ENCODE results near the gene LIN28B.

The LIN28B gene

GRCh38 chr6:105067329-105067728, 110.4 kb downstream of the LIN28B start:
- no peaks in the 10 kb centered on the region for H3K79me2 ChIP-seq (ENCODE audit: insufficient read depth, low read length)
- no peak for TF ChIP-seq CTCF (IDR thresholded peaks at IDR 0.05; ENCODE audit: borderline replicate concordance, extremely low read depth, low read length, poor library complexity, severe bottlenecking)
- TF ChIP-seq EZH2 (IDR thresholded peaks at IDR 0.05; ENCODE audit: borderline replicate concordance, low read depth, low read length, severe bottlenecking), result no peak

GRCh38 chr6:105068407-105068806, 111.5 kb downstream of the LIN28B start:
- no peaks in the 10 kb centered on the region for H3K27me3 ChIP-seq (ENCODE audit: insufficient read depth, low read length, poor library complexity)
- ATAC-seq (ENCODE audit: insufficient read depth, low read depth) (no peak), DNase-seq (no peak)
- no peaks in the 10 kb centered on the region for H3K36me3 ChIP-seq (ENCODE audit: insufficient read depth, low read length)
- TF ChIP-seq CTCF (IDR thresholded peaks at IDR 0.05; ENCODE audit: borderline replicate concordance, extremely low read depth, low read length, poor library complexity, severe bottlenecking) (no peak), EZH2 (IDR thresholded peaks at IDR 0.05; ENCODE audit: borderline replicate concordance, low read depth, low read length, severe bottlenecking) (no peak)
- H3K9ac ChIP-seq (ENCODE audit: low read depth, low read length), result no peak overlapping the region
- no peaks in the 10 kb centered on the region for H3K4me1 ChIP-seq (ENCODE audit: insufficient read depth, low read length)
- H3K79me2 ChIP-seq (ENCODE audit: insufficient read depth, low read length), result no peaks in the 10 kb centered on the region
- H4K20me1 ChIP-seq (ENCODE audit: insufficient read depth, low read length), result no peaks in the 10 kb centered on the region
- H3K4me3 ChIP-seq (ENCODE audit: low read depth in 1 of 2, low read length in 2 of 2), result no peak overlapping the region
- no peaks in the 10 kb centered on the region for H3K9me3 ChIP-seq (ENCODE audit: insufficient read depth, low read length, severe bottlenecking)
- no peak overlapping the region for H3K27ac ChIP-seq (ENCODE audit: low read length)
- no peak overlapping the region for H3K4me2 ChIP-seq (ENCODE audit: insufficient read depth, low read length)
- H2AFZ ChIP-seq (ENCODE audit: low read depth, low read length), result no peak overlapping the region

More at GRCh38 chr6:105067329-105067728, 110.4 kb downstream of the LIN28B start:
- H3K4me2 ChIP-seq (ENCODE audit: insufficient read depth, low read length), result no peak overlapping the region
- no peaks in the 10 kb centered on the region for H3K36me3 ChIP-seq (ENCODE audit: insufficient read depth, low read length)
- H3K9me3 ChIP-seq (ENCODE audit: insufficient read depth, low read length, severe bottlenecking), result no peaks in the 10 kb centered on the region
- H3K27me3 ChIP-seq (ENCODE audit: insufficient read depth, low read length, poor library complexity), result no peaks in the 10 kb centered on the region
- H3K9ac ChIP-seq (ENCODE audit: low read depth, low read length), result no peak overlapping the region
- H2AFZ ChIP-seq (ENCODE audit: low read depth, low read length), result no peak overlapping the region
- no peak for DNase-seq
- H4K20me1 ChIP-seq (ENCODE audit: insufficient read depth, low read length), result no peaks in the 10 kb centered on the region
- no peaks in the 10 kb centered on the region for H3K4me1 ChIP-seq (ENCODE audit: insufficient read depth, low read length)
- H3K27ac ChIP-seq (ENCODE audit: low read length), result no peak overlapping the region
- no peak for ATAC-seq (ENCODE audit: insufficient read depth, low read depth)
- no peak overlapping the region for H3K4me3 ChIP-seq (ENCODE audit: low read depth in 1 of 2, low read length in 2 of 2)

DNA sequence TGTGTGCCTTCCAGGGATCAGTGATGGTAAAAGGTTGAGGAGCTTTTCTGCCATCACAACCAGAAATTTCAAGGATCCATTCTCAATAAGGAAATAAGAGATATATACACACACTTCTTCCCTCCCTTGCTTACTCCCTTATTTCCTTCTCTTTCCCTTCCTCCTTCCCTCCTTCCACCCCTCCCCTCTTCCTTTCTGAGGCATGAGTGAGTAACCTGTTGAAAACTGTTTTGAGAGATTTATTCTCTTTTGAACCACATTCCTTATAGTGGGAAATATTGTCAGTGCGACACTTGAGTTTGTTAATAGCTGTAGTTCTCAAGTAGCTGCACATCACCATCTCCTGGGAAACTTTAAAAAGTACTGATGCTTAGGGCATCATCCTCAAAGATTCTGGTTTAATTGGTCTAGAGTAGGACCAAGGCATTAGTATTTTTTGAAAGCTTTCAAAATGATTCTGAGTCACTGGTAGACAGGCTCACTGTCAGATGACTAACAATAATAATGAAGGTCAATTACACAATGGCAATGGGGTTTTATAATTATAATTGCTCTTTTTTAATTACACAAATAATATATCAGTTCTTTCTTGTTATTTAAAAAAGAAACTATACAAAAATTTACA, 113.0 kb downstream of the LIN28B start:
- no peak for ATAC-seq (ENCODE audit: insufficient read depth, low read depth)

More for the DNA sequence above, 113.0 kb downstream of the LIN28B start:
- Histone ChIP-seq H3K4me1 (ENCODE audit: insufficient read depth, low read length) (no peaks in the 10 kb centered on the region), H2AFZ (ENCODE audit: low read depth, low read length) (no peak overlapping the region), H3K9ac (ENCODE audit: low read depth, low read length) (no peak overlapping the region), H3K4me2 (ENCODE audit: insufficient read depth, low read length) (no peak overlapping the region), H3K36me3 (ENCODE audit: insufficient read depth, low read length) (no peaks in the 10 kb centered on the region), H3K27me3 (ENCODE audit: insufficient read depth, low read length, poor library complexity) (no peaks in the 10 kb centered on the region), H3K27ac (ENCODE audit: low read length) (no peak overlapping the region), H3K79me2 (ENCODE audit: insufficient read depth, low read length) (no peaks in the 10 kb centered on the region), H3K9me3 (ENCODE audit: insufficient read depth, low read length, severe bottlenecking) (no peaks in the 10 kb centered on the region), H4K20me1 (ENCODE audit: insufficient read depth, low read length) (no peaks in the 10 kb centered on the region), H3K4me3 (ENCODE audit: low read depth in 1 of 2, low read length in 2 of 2) (no peak overlapping the region)
- TF ChIP-seq EZH2 (IDR thresholded peaks at IDR 0.05; ENCODE audit: borderline replicate concordance, low read depth, low read length, severe bottlenecking) (no peak), CTCF (IDR thresholded peaks at IDR 0.05; ENCODE audit: borderline replicate concordance, extremely low read depth, low read length, poor library complexity, severe bottlenecking) (peak; percentile 6)
- no peak for DNase-seq

Measured in DND-41 (cell line).